ACHN (cell line): Measurements from ENCODE around the gene AP1B1.

Experiments used
- DNase-seq: peaks from one replicate; pipeline ENCODE4 v3.0.0-alpha.2; 2015
- in situ Hi-C: cut with HindIII; loops from 2 replicates; pipeline ENCODE4 v1.10.0; 2017; ENCODE audit warnings: low sequenced_read_pairs, low pct_ligation_motif_present, low pct_unique_long_range_greater_than_20kb

The AP1B1 gene

DNA sequence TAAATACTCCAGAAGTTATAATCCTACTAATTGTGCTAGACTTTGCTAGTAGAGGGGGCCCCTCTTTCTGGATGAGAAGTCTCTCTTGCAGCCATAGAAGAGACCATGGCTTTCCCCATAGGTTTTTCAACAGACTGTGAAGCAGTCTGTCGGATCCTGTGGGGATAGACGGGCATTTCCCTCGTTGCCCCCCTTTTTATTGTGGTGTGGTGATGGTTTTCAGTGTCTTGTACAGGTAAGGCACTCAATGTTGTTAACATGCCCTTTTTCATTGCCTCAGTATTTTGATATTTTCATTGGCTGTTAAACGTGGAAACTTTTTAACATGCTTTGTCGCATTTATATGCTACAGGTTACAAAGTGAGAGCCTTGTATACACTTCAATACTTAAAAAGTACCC, 98.3 kb downstream of the AP1B1 start:
- in situ Hi-C loops: no loop called here
- no peak for DNase-seq

DNA sequence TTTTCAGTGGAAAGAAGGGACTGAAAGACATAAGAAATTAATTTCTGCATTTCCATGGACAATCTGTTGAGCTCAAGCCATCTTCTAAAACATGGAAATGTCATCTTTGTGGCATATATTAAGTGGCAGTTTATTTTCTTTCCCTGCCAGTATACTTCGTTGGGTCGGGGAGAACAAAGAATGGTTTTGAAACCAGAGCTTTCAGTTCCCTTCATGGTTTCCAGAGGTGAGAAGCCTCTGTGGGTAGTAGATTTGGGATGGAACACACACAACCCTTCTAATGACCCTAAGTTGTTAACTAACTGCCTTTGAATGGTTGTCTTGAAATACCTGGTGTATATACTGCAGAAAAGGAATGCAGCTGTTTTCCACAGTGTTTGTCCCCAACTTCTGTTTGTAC, 99.5 kb downstream of the AP1B1 start:
- no peak for DNase-seq
- in situ Hi-C loops: no loop called here

DNA sequence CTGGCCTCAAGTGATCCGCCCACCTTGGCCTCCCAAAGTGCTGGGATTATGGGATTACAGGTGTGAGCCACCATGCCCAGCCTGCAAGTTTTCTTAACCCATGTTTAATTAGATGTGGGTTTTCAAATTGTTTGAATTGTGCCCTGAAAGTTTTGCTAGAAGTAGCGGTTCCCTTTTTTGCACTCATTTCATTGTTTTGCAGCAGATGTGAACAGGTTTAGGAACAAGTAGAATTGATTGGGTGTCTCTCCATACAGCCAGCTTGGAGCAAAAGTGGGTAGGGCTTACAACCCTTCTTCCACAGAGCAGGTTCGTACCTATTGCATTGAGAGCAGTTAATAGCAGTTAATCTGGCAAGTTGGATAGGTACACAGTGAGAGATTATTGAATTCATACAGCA, 104.2 kb downstream of the AP1B1 start:
- DNase-seq: no peak
- in situ Hi-C loops: no loop called here

DNA sequence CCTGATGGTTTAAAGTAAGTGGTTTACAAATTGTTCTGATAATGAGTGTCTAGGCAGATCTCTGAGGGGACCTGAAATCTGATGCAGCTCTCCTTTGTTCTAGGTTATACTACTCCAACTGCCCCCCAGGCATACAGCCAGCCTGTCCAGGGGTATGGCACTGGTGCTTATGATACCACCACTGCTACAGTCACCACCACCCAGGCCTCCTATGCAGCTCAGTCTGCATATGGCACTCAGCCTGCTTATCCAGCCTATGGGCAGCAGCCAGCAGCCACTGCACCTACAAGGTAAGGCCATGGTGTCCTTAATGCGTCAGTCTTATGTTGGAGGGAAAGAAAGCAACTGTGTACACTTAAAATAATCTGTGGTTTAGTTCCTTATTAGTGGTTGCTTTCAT, 110.4 kb downstream of the AP1B1 start:
- in situ Hi-C loops: no loop called here
- no peak for DNase-seq
